Activated T-helper 1 cell treated with Interleukin-2 at 50 U/mL for 16 hours (primary cell): ENCODE measurements around the gene SATL1.
"Not testable (repeated sequence)": the region's sequence is repeated elsewhere in the genome, so short reads cannot be mapped to it uniquely, and the experiment has no call there.

Experiments
- DNase-seq: peaks from one replicate; pipeline ENCODE4 v3.0.0-alpha.2; 2020; ENCODE audit warnings: low read depth

SATL1 gene, protein sequence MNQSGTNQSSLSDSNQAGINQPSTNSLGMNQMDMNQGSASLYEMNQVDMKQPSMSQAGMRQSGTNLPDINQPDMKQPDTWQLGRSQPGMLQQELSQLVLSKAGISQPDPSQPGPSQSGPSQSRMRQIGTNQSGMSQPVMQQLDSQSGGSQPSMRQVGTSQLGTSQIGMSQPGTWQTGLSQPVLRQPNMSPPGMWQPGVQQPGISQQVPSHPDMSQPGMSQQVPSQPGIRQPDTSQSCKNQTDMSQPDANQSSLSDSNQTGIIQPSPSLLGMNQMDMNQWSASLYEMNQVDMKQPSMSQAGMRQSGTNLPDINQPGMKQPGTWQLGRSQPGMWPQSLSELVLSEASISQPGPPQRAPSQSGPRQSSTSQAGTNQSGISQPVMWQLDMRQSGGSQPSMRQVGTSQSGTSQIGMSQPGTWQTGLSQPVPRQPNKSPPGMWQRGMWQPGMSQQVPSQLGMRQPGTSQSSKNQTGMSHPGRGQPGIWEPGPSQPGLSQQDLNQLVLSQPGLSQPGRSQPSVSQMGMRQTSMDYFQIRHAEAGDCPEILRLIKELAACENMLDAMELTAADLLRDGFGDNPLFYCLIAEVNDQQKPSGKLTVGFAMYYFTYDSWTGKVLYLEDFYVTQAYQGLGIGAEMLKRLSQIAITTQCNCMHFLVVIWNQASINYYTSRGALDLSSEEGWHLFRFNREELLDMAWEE

DNA sequence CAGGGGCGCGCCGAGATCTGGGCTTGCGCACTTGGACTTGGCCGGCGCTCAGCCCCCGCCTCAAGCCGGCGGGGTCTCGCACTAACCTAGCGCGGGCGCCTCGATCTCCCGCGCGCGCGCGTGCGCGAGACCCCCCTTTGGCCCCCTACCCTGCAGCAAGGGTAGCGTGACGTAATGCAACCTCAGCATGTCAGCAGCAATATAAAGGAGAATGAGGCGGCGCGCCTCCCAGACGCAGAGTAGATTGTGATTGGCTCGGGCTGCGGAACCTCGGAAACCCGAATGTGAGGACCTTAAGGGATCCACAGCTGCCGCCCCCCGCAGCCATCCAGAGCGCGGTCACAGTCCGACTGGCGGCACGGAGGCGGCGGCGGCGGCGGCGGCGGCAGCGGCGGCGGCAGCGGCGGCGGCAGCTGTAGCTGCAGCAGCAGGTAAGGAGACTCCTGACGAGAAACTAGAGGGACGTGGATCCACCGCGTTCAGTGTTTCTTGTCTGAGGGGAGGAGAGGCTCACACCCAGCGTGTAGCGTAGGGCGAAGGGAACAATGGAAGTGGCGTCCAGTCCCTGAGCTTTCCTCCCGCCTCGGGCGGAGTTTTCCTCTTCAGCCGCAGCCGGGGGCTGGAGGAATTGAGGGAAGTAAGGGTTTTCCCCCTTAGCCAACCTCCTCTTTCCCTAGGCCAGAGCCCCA lies at the start of gene SATL1, which contains the start of gene ZNF711:
SATL1 (minus strand) TSS at position 19 of the 689 bp plus-strand sequence. CDS start 134,811 bp downstream, outside the sequence.
ZNF711 (plus strand) TSS at position 231 of the 689 bp plus-strand sequence. CDS start 3,582 bp downstream, outside the sequence.
- no peak for DNase-seq

DNA sequence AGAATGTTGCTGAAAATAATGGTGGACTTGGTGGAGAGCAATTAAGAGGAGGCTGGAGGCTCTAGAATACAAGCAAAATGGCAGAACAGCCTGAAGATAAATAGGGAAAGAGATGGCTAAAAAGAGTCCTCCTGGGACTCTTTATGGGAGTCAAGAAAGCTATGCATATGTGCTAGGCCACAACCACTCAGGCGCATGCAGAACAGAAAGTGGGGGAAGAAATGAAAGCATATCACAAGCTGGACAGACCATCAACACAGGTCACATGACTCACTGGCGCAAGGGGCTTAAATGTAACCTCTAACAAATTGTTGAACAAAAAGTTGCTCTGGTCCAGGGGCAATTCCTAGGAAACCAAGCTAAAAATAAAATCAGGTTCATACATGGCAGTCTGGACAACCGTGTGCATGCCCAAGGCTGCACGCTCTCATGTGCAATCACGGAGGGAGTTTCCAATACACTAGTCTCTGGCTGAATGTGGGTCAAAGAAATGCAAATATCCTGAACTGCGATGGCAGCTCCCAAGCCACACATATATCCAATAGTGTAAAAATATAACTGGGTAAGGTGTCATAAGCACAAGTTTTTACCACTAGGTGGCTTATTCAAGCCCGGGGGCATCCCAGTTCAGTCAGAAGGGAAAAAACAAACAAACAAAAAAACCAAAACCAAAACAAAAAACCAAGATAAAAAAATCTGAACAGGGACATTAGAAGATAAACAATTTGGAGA lies 45.6 kb upstream of the SATL1 start:
- DNase-seq = no peak

DNA sequence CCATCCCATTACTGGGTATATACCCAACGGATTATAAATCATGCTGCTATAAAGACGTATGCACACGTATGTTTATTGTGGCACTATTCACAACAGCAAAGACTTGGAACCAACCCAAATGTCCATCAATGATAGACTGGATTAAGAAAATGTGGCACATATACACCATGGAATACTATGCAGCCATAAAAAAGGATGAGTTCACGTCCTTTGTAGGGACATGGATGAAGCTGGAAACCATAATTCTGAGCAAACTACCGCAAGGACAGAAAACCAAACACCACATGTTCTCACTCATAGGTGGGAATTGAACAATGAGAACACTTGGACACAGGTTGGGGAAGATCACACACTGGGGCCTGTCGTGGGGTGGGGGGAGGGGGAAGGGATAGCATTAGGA lies 41.7 kb upstream of the SATL1 start:
- DNase-seq = not testable (repeated sequence)

DNA sequence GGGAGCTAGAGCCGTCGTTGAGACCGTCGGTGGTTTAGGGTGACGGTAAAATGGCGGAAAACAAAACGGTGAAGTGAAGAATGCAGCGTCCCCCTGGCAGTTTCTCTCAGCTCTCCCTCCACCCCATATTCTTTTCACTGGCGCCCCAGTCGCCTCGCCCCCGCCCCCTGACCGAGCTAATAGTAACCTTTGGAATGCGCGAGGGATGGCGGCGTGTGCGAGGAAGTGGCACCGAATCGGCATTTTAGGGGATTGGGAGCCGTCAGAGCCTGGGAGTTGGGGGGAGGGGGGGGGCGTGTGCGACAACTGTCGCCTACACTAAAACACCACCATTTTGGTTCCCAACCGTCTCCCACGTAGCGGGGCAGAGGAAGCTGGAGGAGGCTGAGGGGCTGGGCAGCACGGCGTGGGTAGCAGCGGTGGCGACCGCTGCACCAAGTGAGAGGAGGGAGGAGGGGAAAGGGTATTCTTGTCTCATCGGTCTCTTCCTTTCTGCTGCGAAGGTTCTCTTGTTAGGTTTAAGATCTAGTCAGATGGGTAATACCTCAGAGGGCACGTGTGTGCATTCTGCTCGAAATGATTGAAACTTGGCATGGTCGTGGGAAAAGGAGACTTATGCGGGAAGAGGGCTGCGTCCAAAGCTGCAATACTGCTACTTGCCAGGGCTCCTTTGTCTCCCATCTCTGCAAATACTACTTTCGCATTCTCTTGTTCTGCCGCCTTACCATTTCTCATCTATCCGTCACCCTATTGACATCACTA lies 1.1 kb upstream of the SATL1 start:
- no peak for DNase-seq

DNA sequence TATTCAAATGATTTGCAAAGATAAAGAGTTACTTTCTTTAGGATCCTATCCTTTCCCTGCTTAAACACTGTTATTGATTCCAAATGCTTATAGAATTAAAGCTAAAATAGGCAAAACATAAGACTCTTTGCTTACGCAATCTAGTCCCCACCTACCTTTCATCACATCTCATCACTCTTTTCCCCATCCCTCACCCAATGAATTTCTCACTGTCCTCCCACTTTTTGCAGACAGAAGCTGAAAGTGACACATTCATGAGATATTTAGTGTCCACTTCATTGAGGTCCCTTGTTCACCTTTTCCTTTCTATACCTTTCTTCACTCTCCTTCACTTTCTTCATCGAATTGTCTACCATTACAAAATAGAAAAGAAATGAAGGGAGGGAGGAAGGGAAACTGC lies 424 bp downstream of the SATL1 start:
- no peak for DNase-seq

DNA sequence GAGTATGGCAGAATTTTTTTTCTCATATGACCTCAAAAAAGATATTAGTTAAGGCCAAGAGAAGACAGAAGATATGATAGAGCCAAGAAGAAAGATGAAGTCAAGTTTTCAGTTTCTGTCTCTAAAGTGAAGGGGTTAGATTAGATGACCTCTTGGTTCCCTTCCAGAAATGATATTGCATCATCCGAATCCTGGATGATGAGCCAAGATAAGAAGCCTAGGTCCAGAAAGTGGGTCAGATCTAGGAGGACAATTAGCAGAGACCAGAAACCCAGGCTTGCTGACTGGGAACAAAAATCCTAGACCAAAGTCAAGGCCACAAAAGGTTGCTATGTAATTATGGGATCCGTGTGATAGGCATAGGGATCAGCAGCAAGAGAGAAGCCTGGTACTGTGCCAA lies 20.2 kb downstream of the SATL1 start:
- DNase-seq = no peak

DNA sequence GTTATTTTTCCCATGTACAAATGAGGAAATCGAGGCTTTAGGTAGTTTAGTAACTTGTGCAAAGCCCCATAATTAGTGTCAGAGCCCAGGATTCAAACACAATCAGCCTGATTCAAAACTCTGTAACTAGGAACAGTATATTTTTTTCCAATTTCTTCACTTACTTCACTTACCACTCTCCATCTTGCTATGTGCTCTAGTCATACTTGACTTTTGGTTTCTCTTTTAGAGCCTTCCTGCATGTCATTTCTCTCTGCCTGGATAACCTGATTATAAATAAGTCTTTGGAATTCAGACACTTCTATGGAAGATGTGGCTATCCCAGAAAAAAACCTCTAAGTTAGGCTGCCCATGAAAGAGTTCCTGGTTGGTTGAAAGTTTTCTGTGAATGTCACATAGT lies 22.2 kb downstream of the SATL1 start:
- DNase-seq = no peak

DNA sequence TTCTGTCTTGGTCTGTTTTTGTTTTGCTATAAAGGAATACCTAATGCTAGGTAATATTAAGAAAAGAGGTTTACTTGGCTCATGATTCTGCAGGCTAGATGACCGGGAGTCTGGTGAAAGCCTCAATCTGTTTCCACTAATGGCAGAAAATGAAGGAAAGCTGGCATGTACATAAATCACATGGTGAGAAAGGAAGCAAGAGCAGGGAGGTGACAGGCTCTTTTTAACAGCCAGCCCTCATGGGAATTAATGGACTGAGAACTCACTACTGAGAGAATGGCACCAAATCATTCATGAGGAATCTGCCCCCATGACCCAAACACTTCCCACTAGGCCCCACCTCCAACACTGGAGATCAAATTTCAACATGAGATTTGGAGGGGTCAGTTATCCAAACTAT lies 27.6 kb downstream of the SATL1 start:
- DNase-seq = no peak

DNA sequence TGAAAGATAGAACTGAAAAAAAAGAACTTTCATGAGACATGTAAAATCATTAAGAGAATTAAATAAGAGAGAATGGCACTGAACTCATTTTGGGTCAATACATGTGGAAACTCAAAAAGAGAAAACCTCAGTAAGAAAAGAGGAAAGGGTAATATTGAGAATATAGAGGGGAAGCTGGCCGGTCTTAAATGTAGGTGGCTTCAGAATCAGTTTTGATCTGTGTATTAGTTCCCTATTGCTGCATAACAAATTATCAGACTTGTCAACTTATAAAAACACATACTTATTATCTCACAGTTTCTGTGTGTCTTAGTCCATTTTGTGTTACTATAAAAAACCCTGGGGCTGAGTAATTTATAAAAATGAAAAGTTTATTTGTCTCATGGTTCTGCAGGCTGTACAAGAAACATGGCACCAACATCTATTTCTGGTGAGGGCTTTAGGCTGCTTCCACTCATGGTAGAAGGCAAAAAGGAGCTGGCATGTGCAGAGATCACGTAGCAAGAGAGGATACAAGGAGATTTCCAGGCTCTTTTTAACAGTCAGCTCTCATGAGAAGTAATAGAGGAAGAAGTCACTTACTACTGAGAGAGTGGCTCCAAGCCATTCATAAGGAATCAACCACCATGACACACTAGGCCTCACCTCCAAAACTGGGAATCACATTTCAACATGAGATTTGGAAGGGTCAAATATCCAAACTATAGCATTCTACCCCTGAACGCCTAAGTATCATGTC lies 29.6 kb downstream of the SATL1 start:
- no peak for DNase-seq

DNA sequence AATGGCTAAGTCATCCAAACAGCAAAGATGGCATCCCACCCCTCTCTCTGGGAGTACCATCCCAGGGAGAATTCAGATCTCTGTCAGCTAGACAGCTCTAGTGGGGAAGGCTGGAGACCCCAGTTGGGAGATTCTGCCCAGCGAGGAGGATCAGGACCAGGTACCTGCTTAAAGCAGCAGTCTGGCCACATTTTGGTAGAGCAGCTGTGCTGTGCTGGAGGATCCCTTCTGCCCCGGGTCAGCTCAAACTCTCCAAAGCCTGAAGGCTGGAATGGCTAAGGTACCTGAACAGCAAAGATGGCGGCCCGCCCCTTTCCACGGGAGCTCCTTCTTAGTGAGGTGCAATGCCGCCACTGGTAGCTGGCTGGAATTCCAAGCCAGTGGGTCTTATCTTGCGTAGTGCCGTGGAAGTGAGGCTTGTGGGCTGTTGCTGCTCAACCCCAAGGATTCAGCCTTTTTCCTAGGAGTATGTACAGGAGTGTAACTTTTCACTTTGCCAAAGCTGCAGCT lies 40.1 kb downstream of the SATL1 start:
- DNase-seq = no peak

DNA sequence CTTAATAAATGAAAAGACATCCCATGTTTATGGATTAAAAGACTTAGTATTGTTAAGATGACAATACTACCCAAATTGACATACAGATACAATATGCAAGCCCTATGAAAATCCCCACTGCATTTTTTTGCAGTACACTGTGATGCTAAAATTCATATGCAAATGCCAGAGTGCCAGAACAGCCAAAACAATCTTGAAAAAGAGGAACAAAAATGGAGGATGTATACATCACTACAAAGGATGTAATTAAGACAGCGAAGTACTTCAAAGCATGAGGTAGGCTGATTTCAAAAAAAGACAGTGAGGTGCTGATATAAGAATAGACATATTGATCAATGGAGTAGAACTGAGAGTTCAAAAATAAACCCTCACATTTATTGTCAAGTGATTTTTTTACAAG lies 47.3 kb downstream of the SATL1 start:
- no peak for DNase-seq

DNA sequence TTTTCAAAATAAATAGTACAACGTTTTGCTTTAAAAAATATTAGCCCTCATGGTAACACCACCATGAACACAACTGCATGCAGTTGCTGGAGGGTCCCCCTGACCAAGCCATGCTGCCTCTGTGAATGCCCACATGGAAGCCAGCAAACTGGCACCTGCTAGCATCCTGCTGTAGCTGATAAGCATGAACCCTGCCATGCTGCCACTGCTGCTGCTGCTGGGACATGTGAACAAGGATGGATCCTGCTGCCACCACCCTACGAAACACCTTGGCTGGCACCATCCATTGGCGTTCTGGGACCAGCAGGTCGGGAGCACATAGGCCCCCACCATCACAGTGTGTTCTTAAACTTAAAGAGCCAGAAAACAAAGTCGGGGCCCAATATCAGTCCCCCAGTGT lies 83.9 kb downstream of the SATL1 start:
- DNase-seq = no peak

DNA sequence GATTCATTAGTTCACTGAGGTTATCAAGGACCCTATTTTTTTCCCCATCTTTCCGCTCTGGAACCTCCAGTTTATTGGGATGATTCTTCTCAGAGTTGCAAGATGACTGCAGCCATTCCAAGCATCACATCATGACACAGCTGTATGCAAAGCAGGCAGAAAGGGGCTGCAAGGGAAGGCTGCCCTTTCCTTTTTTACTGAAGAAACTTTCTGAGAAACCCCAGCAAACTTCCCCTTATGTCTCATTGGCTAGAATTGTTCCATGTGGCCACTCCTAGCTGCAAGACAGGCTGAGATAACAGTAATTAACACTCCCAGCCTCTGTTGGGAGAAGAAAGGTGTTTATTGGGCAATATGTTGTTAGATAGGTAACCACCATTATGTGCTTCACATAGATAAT lies 102.6 kb downstream of the SATL1 start:
- DNase-seq = no peak

DNA sequence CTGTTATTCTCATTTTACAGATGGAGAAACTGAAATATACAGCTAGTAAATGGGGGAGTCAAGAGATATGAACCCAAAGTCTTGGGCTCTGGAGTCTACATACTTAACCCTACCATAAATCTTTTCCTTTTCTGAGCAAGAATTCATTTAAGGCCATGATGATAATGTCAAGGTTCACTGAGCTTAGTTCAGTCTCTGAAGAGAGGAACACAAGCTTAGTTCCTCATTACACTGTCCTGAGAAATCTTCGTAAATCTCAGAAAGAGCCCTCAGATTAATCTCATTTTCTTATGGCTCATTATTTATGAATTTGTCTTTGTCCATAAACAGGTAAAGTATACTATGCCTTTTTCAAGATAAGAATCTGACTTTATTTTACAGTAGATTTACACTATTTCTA lies 104.2 kb downstream of the SATL1 start:
- no peak for DNase-seq

DNA sequence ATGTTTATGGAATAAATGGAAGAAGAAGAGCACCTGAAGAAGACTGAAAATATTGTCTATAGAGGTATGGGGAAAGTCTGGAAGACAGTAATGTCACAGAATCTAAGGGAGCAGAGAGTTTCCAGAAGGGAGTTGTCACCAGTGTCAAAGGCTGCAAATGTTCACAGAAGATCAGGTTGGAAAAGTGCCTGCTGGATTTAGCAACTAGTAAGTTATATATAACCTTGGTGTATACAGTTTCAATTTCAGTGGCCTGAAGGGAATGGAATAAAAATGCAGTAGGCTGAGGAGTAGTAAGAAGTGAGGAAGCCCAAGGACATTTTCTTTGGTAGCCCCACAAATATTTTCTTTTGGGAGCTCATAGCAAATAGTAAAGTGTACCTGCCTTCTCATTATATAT lies 107.2 kb downstream of the SATL1 start:
- no peak for DNase-seq

DNA sequence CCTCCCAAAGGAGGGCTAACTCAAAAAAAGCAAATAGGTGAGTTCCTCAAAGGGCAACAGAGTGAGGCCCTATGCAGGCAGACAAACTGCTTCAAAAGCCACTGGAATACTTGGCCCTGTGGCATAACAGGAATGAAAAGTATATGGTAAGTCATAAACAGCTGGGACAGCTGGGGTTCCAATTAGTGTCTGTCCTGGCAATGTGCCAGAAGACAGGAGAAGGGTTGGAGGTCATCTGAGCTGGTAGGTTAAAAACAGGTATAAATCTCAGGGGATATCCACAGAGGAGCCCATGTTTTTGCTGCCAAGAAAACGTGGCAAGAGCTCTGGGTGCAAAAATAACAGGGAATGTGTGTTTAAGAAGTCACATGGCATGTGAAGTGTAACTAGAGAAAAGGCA lies 128.3 kb downstream of the SATL1 start:
- DNase-seq = no peak

DNA sequence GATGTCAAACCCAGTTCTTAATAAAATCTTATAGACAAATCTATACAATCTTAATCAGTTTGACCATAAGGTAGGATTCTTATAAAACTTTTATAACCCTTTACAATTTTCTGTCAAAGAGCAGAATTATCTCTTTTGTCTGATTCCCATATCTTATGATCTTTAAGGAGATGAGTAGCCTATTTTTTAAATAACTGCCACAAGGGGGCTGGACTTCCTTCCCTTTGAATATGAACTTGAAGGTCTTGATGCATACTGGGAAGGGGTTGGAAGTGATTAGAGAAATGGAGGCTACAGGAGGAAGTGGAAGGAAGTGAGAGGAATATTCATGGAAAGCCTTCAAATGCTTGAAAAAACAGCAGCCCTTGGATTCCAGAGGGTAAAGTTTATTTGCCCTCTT lies 128.8 kb downstream of the SATL1 start:
- no peak for DNase-seq

DNA sequence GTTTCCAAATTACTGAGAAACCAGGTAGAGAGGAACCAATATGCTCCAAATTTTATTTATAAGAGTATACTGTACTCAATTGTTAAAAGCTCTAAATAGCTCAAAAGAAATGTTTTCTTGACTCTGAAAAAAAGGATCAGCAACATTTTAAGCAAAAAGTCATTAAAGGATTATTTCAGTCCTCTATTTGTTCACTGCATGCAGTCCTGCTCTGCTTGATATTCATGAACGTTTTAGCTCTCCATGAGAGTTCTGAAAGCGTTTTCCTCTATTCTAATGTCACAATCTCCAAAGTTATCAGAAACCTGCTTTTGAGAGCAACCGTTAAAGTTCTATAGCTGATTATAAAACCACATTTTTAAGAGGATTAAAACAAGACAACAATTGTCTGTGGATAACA lies 129.4 kb downstream of the SATL1 start:
- DNase-seq = no peak

DNA sequence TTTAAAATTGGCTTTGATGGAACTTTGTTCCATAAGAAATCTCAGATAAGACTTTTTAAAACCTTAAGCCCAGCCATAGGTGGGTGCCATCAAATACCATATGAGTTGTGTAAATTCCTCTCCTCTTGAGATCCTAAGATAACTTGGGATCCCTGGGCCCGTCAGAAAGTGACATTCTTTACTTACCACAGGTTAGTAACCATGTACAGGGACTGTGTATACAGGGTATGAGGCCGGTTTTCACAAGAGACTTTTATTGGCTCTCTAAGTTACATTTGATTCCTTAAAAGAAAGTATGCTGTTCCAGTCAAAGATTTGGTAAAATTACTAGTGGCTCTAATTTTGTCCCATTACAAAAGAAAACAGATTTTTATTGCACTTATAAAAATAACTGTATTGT lies 129.8 kb downstream of the SATL1 start:
- DNase-seq = no peak

DNA sequence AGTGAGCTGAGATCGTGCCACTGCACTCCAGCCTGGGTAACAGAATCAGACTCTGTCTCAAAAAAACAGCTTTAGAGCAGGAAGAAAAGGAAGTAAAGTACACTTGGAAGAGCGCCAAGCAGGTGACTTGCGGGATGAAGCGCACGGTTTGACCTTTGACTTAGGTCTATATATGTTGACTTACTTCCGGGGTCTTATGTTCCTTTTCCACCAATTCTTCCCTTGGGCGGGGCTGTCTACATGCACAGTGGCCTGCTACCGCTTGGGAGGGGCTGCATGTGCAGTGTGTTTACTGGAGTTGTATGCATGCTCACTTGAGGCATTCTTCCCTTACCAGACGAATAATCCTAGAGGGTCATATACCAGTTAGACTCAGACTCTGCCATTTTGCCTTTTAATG lies 131.3 kb downstream of the SATL1 start:
- DNase-seq = no peak

DNA sequence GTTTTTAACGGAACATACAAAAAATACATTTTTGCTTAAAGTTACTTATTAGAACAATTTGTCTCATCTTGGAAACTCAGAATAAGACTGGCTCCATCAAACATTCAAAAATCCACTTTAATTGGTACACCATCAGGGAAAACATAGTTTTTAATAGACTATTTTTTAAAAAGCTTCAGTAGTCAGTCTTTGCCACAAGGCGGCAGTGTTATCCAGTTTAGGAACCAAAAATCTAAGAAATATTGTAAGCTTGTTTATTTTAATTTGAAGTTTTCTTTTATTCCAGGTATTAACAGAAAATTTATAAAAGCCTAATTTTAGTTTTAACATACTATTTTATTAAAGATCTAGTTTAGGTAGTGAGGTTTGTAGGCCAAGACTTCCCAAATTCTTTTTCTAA lies 132.2 kb downstream of the SATL1 start:
- no peak for DNase-seq
